Sigmoid colon (tissue), 4 donors: ENCODE measurements around the gene OR9G1.

ENCODE experiments used
- CTCF ChIP-seq, 4 experiments: fragments of 450-650 bp in 3 of 4; fragments of 200-600 bp in 1 of 4; IDR thresholded peaks; one replicate each; pipeline ENCODE4 v1.5.1; 2016 to 2019; ENCODE audit warnings: antibody characterized with exemption in 4 of 4, mild to moderate bottlenecking in 3 of 4, moderate library complexity in 2 of 4
- EP300 ChIP-seq, 4 donors: sonication (generic); formaldehyde crosslinking; IDR thresholded peaks; one replicate each; pipeline ENCODE4 v1.6.1; 2017; ENCODE audit warnings: antibody characterized with exemption in 4 of 4
- POLR2AphosphoS5 ChIP-seq, 4 donors: sonication (generic); formaldehyde crosslinking; IDR thresholded peaks; one replicate each; pipeline ENCODE4 v1.6.1; 2017; ENCODE audit warnings: antibody characterized with exemption in 4 of 4

DNA sequence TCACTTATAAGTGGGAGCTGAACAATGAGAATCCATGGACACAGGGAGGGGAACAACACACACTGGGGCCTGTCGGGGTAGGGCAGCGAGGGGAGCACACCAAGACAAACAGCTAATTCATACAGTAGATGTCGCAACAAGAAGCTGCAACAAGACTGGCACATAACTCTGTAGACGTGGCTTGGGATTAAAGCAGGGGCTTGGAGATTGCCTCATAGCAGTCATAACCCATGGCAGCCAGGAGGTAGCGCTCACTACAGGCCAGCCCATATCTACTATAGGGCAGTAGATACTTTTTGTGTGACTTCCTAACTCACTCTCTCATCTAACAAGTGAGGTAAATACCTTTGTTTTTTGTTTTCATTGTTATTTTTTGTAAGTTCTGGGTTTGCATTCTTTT lies 51.3 kb downstream of the OR9G1 start:
- TF ChIP-seq POLR2AphosphoS5 (IDR thresholded peaks at IDR 0.05) (no peak), EP300 (IDR thresholded peaks at IDR 0.05) (no peak), CTCF (IDR thresholded peaks at IDR 0.05) (no peak)
